HCT116 (cell line): ENCODE measurements around the gene DCBLD2. TPM values are rescaled to one million over a fixed set of nuclear protein-coding genes. Genes with fewer than 3 reads are reported as not detected.

Source experiments
- ATAC-seq: fragments of 200-7000 bp; cut with Tn5 transposase; 2 replicates; pipeline ENCODE4 v1.9.1; 2020; ENCODE audit warnings: mild to moderate bottlenecking, moderate library complexity
- BruUV-seq: library from RNA; stranded (reverse); fragments of 400-500 nt; replicated peaks from 2 replicates; lab custom pipeline; 2021; lab: Mats Ljungman, UMichigan
- CTCF ChIA-PET: fragments of 300-600 bp; sonication (Branson Sonifier 250); formaldehyde crosslinking; loops from one replicate; lab custom pipeline; 2021; ENCODE audit warnings: antibody characterized with exemption; lab: Charles Lee
- POLR2A ChIA-PET: fragments of 300-600, 350-600 bp; sonication (Branson Sonifier 250); formaldehyde crosslinking; loops from one replicate; lab custom pipeline; 2021; ENCODE audit warnings: antibody characterized with exemption; lab: Charles Lee
- RAD21 ChIA-PET, 2 experiments: fragments of 300-600 bp; sonication (Branson Sonifier 250); formaldehyde crosslinking; loops; one replicate each; lab custom pipeline; 2023; ENCODE audit warnings: low total read pairs in 2 of 2; ENCODE audit not compliant: uncharacterized antibody in 2 of 2, unreplicated experiment in 2 of 2, low non-redundant PET in 1 of 2; lab: Charles Lee
- DNase-seq: peaks from one replicate; pipeline ENCODE4 v3.0.0-alpha.2; 2010; ENCODE audit warnings: low read depth, low spot score
- H2AFZ ChIP-seq: fragments of 200-600 bp; shearing (Covaris generic), sonication (generic); 2 replicates; pipeline ENCODE4 v1.6.1; 2017; ENCODE audit warnings: low read depth, mixed run types, mixed read lengths, antibody characterized with exemption, low read length; ENCODE audit not compliant: poor library complexity, severe bottlenecking
- H3K27ac ChIP-seq: 2 replicates; pipeline ENCODE4 v1.5.1; 2012; ENCODE audit warnings: low read depth, low read length
- H3K27me3 ChIP-seq: fragments of 200-600 bp; sonication (generic); 2 replicates; pipeline ENCODE4 v1.6.1; 2016; ENCODE audit warnings: mixed run types, low read length, mixed read lengths; ENCODE audit not compliant: insufficient read depth
- H3K36me3 ChIP-seq, 2 experiments: fragments of 200-500 bp in 1 of 2; fragments of 200-600 bp in 1 of 2; sonication (Bioruptor generic) in 1 of 2; sonication (generic) in 1 of 2; 2 replicates each; pipeline versions ENCODE4 v1.5.1 to v1.6.1; 2014 to 2016; ENCODE audit warnings: low read length in 2 of 2, inconsistent platforms in 1 of 2, mixed read lengths in 1 of 2, mixed run types in 1 of 2; ENCODE audit not compliant: insufficient read depth in 2 of 2, control insufficient read depth in 1 of 2
- H3K4me1 ChIP-seq, 2 experiments: fragments of 200-600 bp in 1 of 2; sonication (generic) in 1 of 2; 2 replicates each; pipeline versions ENCODE4 v1.5.1 to v1.6.1; 2012 to 2017; ENCODE audit warnings: low read length in 2 of 2, inconsistent platforms in 1 of 2, mild to moderate bottlenecking in 1 of 2, mixed read lengths in 1 of 2, mixed run types in 1 of 2, moderate library complexity in 1 of 2; ENCODE audit not compliant: insufficient read depth in 2 of 2, control insufficient read depth in 1 of 2
- H3K4me2 ChIP-seq: fragments of 200-600 bp; sonication (generic); 2 replicates; pipeline ENCODE4 v1.6.1; 2017; ENCODE audit warnings: mixed run types, low read length, mixed read lengths
- H3K4me3 ChIP-seq, 2 experiments: fragments of 200-600 bp in 1 of 2; sonication (generic) in 1 of 2; replicated peaks in 1 of 2; 2 replicates each; pipeline ENCODE4 v1.5.1; 2011 to 2016; ENCODE audit warnings: low read length in 2 of 2, control low read depth in 1 of 2, low read depth in 1 of 2, mild to moderate bottlenecking in 1 of 2, mixed read lengths in 1 of 2, mixed run types in 1 of 2
- H3K79me2 ChIP-seq: fragments of 200-600 bp; sonication (generic); 2 replicates; pipeline ENCODE4 v1.6.1; 2017; ENCODE audit warnings: mild to moderate bottlenecking, mixed run types, low read length, moderate library complexity, mixed read lengths; ENCODE audit not compliant: insufficient read depth
- H3K9ac ChIP-seq: fragments of 200-600 bp; sonication (generic); 2 replicates; pipeline ENCODE4 v1.6.1; 2016; ENCODE audit warnings: low read length, mixed read lengths
- H3K9me2 ChIP-seq: fragments of 200-600 bp; sonication (generic), shearing (Covaris generic); 2 replicates; pipeline ENCODE4 v1.6.1; 2017; ENCODE audit warnings: mixed run types, mild to moderate bottlenecking, moderate library complexity; ENCODE audit not compliant: insufficient read depth
- H3K9me3 ChIP-seq, 2 experiments: fragments of 200-500 bp in 1 of 2; fragments of 200-600 bp in 1 of 2; sonication (Bioruptor generic) in 1 of 2; sonication (generic) in 1 of 2; 2 replicates each; pipeline ENCODE4 v1.6.1; 2014 to 2017; ENCODE audit warnings: low read length in 2 of 2, mixed read lengths in 2 of 2, inconsistent platforms in 1 of 2, low read depth in 1 of 2, mild to moderate bottlenecking in 1 of 2, mixed run types in 1 of 2, moderate library complexity in 1 of 2; ENCODE audit not compliant: control insufficient read depth in 1 of 2, insufficient read depth in 1 of 2
- H4K20me1 ChIP-seq: fragments of 200-600 bp; sonication (generic), shearing (Covaris generic); 2 replicates; pipeline ENCODE4 v1.6.1; 2017; ENCODE audit warnings: mixed run types, mild to moderate bottlenecking, moderate library complexity; ENCODE audit not compliant: insufficient read depth
- RAD21 ChIP-seq: IDR thresholded peaks from 2 replicates; pipeline ENCODE4 v1.6.1; 2012; ENCODE audit warnings: low read depth, mild to moderate bottlenecking
- TCF7L2 ChIP-seq: IDR thresholded peaks from 2 replicates; pipeline ENCODE4 v1.7.0; 2011; ENCODE audit warnings: borderline replicate concordance, inconsistent platforms; ENCODE audit not compliant: insufficient read depth, insufficient read length; ENCODE audit errors: extremely low read depth
- intact Hi-C: fragments of 100-400 bp; cut with micrococcal nuclease; formaldehyde crosslinking; loops from 2 replicates; pipeline ENCODE4 v1.10.0; 2022
- total RNA-seq: library from RNA; stranded (reverse); gene quantifications from one replicate; pipeline ENCODE4 v1.2.1, GENCODE V29; 2021; ENCODE audit not compliant: unreplicated experiment
- TF ChIP-seq, protein P1 (sequence below): IDR thresholded peaks from 2 replicates; pipeline ENCODE4 v1.6.1; 2011; ENCODE audit warnings: mild to moderate bottlenecking, low read length, moderate library complexity; ENCODE audit not compliant: insufficient replicate concordance; ENCODE audit errors: extremely low read depth
- TF ChIP-seq, protein P2 (sequence below), 3 experiments: fragments of 200-600 bp in 1 of 3; sonication (generic) in 1 of 3; IDR thresholded peaks in 2 of 3; conservative IDR thresholded peaks in 1 of 3; 2 replicates each; pipeline ENCODE4 v1.5.1; 2012 to 2017; ENCODE audit warnings: low read depth in 2 of 3, low read length in 2 of 3, antibody characterized with exemption in 1 of 3, borderline replicate concordance in 1 of 3, control low read depth in 1 of 3, mild to moderate bottlenecking in 1 of 3, mixed read lengths in 1 of 3, mixed run types in 1 of 3, moderate library complexity in 1 of 3; ENCODE audit not compliant: insufficient read depth in 1 of 3

The DCBLD2 gene
- total RNA-seq, 1 experiment from 2014 or later: 532 TPM

DNA sequence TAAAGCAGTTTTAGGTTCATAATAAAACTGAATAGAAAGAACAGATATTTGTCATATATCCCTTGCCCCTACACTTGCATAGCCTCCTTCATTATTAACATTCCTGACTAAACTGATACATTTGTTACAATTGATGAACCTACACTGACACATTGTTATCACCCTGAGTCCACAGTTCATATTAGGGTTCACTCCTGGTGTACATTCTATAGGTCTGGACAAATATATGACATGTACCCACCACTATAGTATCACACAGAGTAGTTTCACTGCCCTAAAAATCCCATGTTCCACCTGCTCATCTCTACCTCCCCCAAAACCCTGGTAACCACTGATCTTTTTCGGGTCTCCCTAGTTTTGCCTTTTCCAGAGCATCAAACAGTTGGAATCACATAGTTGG lies 13.8 kb downstream of the DCBLD2 start (continued):
- TF ChIP-seq, protein P1, sequence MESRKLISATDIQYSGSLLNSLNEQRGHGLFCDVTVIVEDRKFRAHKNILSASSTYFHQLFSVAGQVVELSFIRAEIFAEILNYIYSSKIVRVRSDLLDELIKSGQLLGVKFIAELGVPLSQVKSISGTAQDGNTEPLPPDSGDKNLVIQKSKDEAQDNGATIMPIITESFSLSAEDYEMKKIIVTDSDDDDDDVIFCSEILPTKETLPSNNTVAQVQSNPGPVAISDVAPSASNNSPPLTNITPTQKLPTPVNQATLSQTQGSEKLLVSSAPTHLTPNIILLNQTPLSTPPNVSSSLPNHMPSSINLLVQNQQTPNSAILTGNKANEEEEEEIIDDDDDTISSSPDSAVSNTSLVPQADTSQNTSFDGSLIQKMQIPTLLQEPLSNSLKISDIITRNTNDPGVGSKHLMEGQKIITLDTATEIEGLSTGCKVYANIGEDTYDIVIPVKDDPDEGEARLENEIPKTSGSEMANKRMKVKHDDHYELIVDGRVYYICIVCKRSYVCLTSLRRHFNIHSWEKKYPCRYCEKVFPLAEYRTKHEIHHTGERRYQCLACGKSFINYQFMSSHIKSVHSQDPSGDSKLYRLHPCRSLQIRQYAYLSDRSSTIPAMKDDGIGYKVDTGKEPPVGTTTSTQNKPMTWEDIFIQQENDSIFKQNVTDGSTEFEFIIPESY: no peak
- TF ChIP-seq, protein P2, sequence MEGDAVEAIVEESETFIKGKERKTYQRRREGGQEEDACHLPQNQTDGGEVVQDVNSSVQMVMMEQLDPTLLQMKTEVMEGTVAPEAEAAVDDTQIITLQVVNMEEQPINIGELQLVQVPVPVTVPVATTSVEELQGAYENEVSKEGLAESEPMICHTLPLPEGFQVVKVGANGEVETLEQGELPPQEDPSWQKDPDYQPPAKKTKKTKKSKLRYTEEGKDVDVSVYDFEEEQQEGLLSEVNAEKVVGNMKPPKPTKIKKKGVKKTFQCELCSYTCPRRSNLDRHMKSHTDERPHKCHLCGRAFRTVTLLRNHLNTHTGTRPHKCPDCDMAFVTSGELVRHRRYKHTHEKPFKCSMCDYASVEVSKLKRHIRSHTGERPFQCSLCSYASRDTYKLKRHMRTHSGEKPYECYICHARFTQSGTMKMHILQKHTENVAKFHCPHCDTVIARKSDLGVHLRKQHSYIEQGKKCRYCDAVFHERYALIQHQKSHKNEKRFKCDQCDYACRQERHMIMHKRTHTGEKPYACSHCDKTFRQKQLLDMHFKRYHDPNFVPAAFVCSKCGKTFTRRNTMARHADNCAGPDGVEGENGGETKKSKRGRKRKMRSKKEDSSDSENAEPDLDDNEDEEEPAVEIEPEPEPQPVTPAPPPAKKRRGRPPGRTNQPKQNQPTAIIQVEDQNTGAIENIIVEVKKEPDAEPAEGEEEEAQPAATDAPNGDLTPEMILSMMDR (IDR thresholded peaks at IDR 0.05 in 2 of 3, conservative IDR thresholded peaks at IDR 0.05 in 1 of 3; ENCODE audit: borderline replicate concordance in 1 of 3, insufficient read depth in 1 of 3, low read depth in 2 of 3, low read length in 2 of 3): no peak
- TF ChIP-seq, all 23 proteins: peak for 0

DNA sequence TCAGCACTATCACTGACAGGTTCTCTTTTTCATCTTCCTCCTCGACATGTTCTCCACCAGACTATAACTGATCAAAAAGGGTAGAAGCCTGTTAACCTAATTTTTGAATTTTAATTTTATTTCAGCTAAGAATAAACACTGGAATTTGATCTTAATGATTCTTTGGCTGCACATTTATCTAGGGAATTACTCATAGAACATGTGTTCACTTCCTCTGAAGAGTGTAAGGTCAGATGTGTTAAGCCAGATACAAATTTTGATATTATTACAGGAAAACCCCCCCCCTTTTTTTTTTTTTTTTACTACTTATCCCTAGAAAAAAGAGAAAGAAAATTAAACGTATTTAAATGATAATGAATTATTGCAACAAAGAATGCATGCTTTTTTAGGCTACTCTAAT lies 15.0 kb downstream of the DCBLD2 start:
- Histone ChIP-seq H3K27ac (peak overlapping the region; percentile 99), H4K20me1 (peaks cover 84% of the 10 kb centered on the region), H3K4me1 (peaks cover 70 to 91% of the 10 kb centered on the region in 2 experiments), H3K9me3 (no peaks in the 10 kb centered on the region), H3K4me3 (no peak overlapping the region), H2AFZ (no peak overlapping the region), H3K79me2 (peaks cover 100% of the 10 kb centered on the region), H3K4me2 (peak overlapping the region; percentile 8; the same call in 1 of the 2 replicates), H3K27me3 (no peaks in the 10 kb centered on the region), H3K36me3 (peaks cover 6 to 57% of the 10 kb centered on the region in 2 experiments; a peak in 3 of 4 replicates), H3K9me2 (no peaks in the 10 kb centered on the region), H3K9ac (peak overlapping the region; percentile 22)
- CTCF ChIA-PET: no interaction called here
- DNase-seq (no peak), ATAC-seq (no peak)
- no peak for TF ChIP-seq RAD21
- TF ChIP-seq TCF7L2: no peak
- RAD21 ChIA-PET: no interaction called here
- no TSS peak for BruUV-seq
- intact Hi-C loops: no loop called here
- POLR2A ChIA-PET: interaction anchor here (1.0 to 2.6 kb wide), 2 partner anchors 15 to 85 kb away, joined by 4 to 11 read pairs; partner anchors contain the start of gene DCBLD2
